H1 (cell line): Measurements from ENCODE around the gene ACAD9. TPM values are rescaled to one million over a fixed set of nuclear protein-coding genes. Genes with fewer than 3 reads are reported as not detected.
A peak's percentile ranks its signal among the peaks of the same experiment; 100 is the strongest.

ENCODE experiments used
- CTCF ChIA-PET: fragments of 300-600 bp; sonication (Branson Sonifier 250); formaldehyde crosslinking; loops from one replicate; lab custom pipeline; 2021; ENCODE audit not compliant: partially characterized antibody; lab: Charles Lee
- POLR2A ChIA-PET: fragments of 300-600 bp; sonication (Branson Sonifier 250); formaldehyde crosslinking; loops from one replicate; lab custom pipeline; 2021; ENCODE audit warnings: inconsistent platforms; ENCODE audit not compliant: partially characterized antibody; lab: Charles Lee
- DNase-seq, 2 experiments: peaks; one replicate each; pipeline versions ENCODE4 v3.0.0 to v3.0.0-alpha.2; 2010 to 2022; ENCODE audit warnings: low spot score in 2 of 2, low read depth in 1 of 2, mixed read lengths in 1 of 2
- FAIRE-seq: peaks from 2 replicates; lab custom pipeline; 2011; peaks lifted over from hg19 to GRCh38; lab: Jason Lieb, UNC
- H2AFZ ChIP-seq: 2 replicates; pipeline ENCODE4 v1.8.1; 2012; ENCODE audit warnings: low read length, inconsistent platforms
- H2AK5ac ChIP-seq: 2 replicates; pipeline ENCODE4 v1.6.1; 2013; ENCODE audit warnings: low read depth, low read length
- H2BK120ac ChIP-seq: replicated peaks from 2 replicates; pipeline ENCODE3; 2013; ENCODE audit warnings: low read depth, low read length, inconsistent platforms
- H2BK12ac ChIP-seq: 2 replicates; pipeline ENCODE4 v1.6.1; 2013; ENCODE audit warnings: low read depth, low read length
- H2BK15ac ChIP-seq: 2 replicates; pipeline ENCODE4 v1.6.1; 2013; ENCODE audit warnings: low read length
- H2BK20ac ChIP-seq: 2 replicates; pipeline ENCODE4 v1.6.1; 2013; ENCODE audit warnings: low read length
- H2BK5ac ChIP-seq: 2 replicates; pipeline ENCODE4 v1.6.1; 2013; ENCODE audit warnings: low read depth, low read length
- H3K14ac ChIP-seq: 2 replicates; pipeline ENCODE4 v1.6.1; 2013; ENCODE audit warnings: inconsistent platforms; ENCODE audit not compliant: insufficient read length
- H3K18ac ChIP-seq: 2 replicates; pipeline ENCODE4 v1.6.1; 2013; ENCODE audit warnings: low read length; ENCODE audit errors: extremely low read depth
- H3K23ac ChIP-seq: 2 replicates; pipeline ENCODE4 v1.6.1; 2013; ENCODE audit warnings: inconsistent platforms; ENCODE audit not compliant: insufficient read length
- H3K23me2 ChIP-seq: 2 replicates; pipeline ENCODE4 v1.6.1; 2013; ENCODE audit warnings: low read depth, low read length
- H3K27ac ChIP-seq: 2 replicates; pipeline ENCODE4 v1.6.1; 2011; ENCODE audit warnings: low read depth, low read length, inconsistent platforms
- H3K27me3 ChIP-seq, 4 experiments: replicated peaks in 1 of 4; 1 replicate in 1 of 4; 2 replicates in 3 of 4; pipeline versions ENCODE4 v1.6.1 to v1.8.1; 2011 to 2013; ENCODE audit warnings: low read length in 3 of 4, mild to moderate bottlenecking in 3 of 4, inconsistent platforms in 2 of 4, mixed read lengths in 2 of 4, moderate library complexity in 1 of 4; ENCODE audit not compliant: control insufficient read depth in 3 of 4, insufficient read depth in 3 of 4; ENCODE audit errors: extremely low read depth in 1 of 4
- H3K36me3 ChIP-seq, 4 experiments: 2 replicates each; pipeline versions ENCODE4 v1.6.1 to v1.8.1; 2011 to 2013; ENCODE audit warnings: mild to moderate bottlenecking in 4 of 4, low read length in 3 of 4, moderate library complexity in 2 of 4, control low read depth in 1 of 4, inconsistent platforms in 1 of 4; ENCODE audit not compliant: insufficient read depth in 4 of 4, control insufficient read depth in 2 of 4
- H3K4ac ChIP-seq: replicated peaks from 2 replicates; pipeline ENCODE3; 2013; ENCODE audit warnings: low read length, low read depth, mixed read lengths, inconsistent platforms; ENCODE audit not compliant: insufficient read length
- H3K4me1 ChIP-seq, 4 experiments: replicated peaks in 1 of 4; 1 replicate in 1 of 4; 2 replicates in 3 of 4; pipeline versions ENCODE4 v1.6.1 to v1.8.1; 2011 to 2013; ENCODE audit warnings: low read length in 3 of 4, inconsistent platforms in 2 of 4, mixed read lengths in 1 of 4; ENCODE audit not compliant: insufficient read depth in 4 of 4, control insufficient read depth in 3 of 4
- H3K4me2 ChIP-seq, 2 experiments: 2 replicates each; pipeline versions ENCODE4 v1.6.1 to v1.8.1; 2011 to 2013; ENCODE audit warnings: low read depth in 2 of 2, low read length in 2 of 2, control low read depth in 1 of 2, inconsistent platforms in 1 of 2, mild to moderate bottlenecking in 1 of 2; ENCODE audit not compliant: insufficient read depth in 1 of 2
- H3K4me3 ChIP-seq, 4 experiments: fragments of 200-600, 300-600 bp in 1 of 4; sonication (generic), shearing (Covaris generic), sonication (Bioruptor Twin) in 1 of 4; 2 replicates each; pipeline versions ENCODE4 v1.5.1 to v1.8.1; 2011 to 2016; ENCODE audit warnings: low read length in 4 of 4, low read depth in 3 of 4, control low read depth in 2 of 4, inconsistent platforms in 2 of 4, mild to moderate bottlenecking in 2 of 4, mixed read lengths in 1 of 4, moderate library complexity in 1 of 4; ENCODE audit not compliant: insufficient read depth in 2 of 4; ENCODE audit errors: extremely low read depth in 1 of 4
- H3K56ac ChIP-seq: replicated peaks from 2 replicates; pipeline ENCODE3; 2013; ENCODE audit warnings: low read depth, mild to moderate bottlenecking, mixed read lengths, low read length, inconsistent platforms; ENCODE audit not compliant: insufficient read length
- H3K79me1 ChIP-seq: 2 replicates; pipeline ENCODE4 v1.6.1; 2013; ENCODE audit warnings: low read depth, low read length, control low read depth
- H3K79me2 ChIP-seq, 2 experiments: 2 replicates each; pipeline versions ENCODE4 v1.6.1 to v1.8.1; 2012 to 2013; ENCODE audit warnings: low read length in 2 of 2, mild to moderate bottlenecking in 2 of 2, inconsistent platforms in 1 of 2; ENCODE audit not compliant: insufficient read depth in 2 of 2, control insufficient read depth in 1 of 2
- H3K9ac ChIP-seq, 4 experiments: replicated peaks in 1 of 4; 1 replicate in 1 of 4; 2 replicates in 3 of 4; pipeline versions ENCODE4 v1.6.1 to v1.8.1; 2011 to 2013; ENCODE audit warnings: low read depth in 3 of 4, low read length in 3 of 4, control low read depth in 2 of 4, mild to moderate bottlenecking in 2 of 4, moderate library complexity in 2 of 4, inconsistent platforms in 1 of 4; ENCODE audit errors: extremely low read depth in 1 of 4
- H3K9me3 ChIP-seq, 2 experiments: 2 replicates each; pipeline versions ENCODE4 v1.6.1 to v1.8.1; 2012 to 2013; ENCODE audit warnings: mild to moderate bottlenecking in 2 of 2, moderate library complexity in 2 of 2, control low read depth in 1 of 2, inconsistent platforms in 1 of 2, low read depth in 1 of 2, low read length in 1 of 2, mixed read lengths in 1 of 2; ENCODE audit not compliant: insufficient read depth in 2 of 2
- H4K20me1 ChIP-seq, 2 experiments: replicated peaks in 1 of 2; 2 replicates each; pipeline versions ENCODE3 to v1.8.1; 2011 to 2013; ENCODE audit warnings: inconsistent platforms in 2 of 2, low read length in 2 of 2, mild to moderate bottlenecking in 1 of 2; ENCODE audit not compliant: insufficient read depth in 2 of 2, control insufficient read depth in 1 of 2
- H4K5ac ChIP-seq: 2 replicates; pipeline ENCODE4 v1.6.1; 2013; ENCODE audit warnings: low read length, low read depth, mixed read lengths, inconsistent platforms; ENCODE audit not compliant: insufficient read length
- H4K8ac ChIP-seq: 2 replicates; pipeline ENCODE4 v1.8.0; 2013; ENCODE audit warnings: mild to moderate bottlenecking, moderate library complexity, low read length, inconsistent platforms; ENCODE audit not compliant: insufficient read depth; ENCODE audit errors: extremely low read depth
- H4K91ac ChIP-seq: replicated peaks from 2 replicates; pipeline ENCODE3; 2013; ENCODE audit warnings: low read length, mixed read lengths, inconsistent platforms; ENCODE audit not compliant: insufficient read length
- CHD2 ChIP-seq: IDR thresholded peaks from 2 replicates; pipeline ENCODE4 v1.6.1; 2012; ENCODE audit warnings: low read length, improper control_type of control experiment
- POLR2A ChIP-seq, 2 experiments: IDR thresholded peaks; 1 replicate in 1 of 2; 2 replicates in 1 of 2; pipeline ENCODE4 v1.6.1; 2011; ENCODE audit warnings: low read depth in 2 of 2, low read length in 2 of 2, mild to moderate bottlenecking in 2 of 2; ENCODE audit errors: control extremely low read depth in 1 of 2
- WGBS, 2 experiments: shearing (Covaris generic) in 1 of 2; methylation state at CpG; one replicate each; pipeline versions ENCODE4 v1.1.6 to v1.1.7; 2013 to 2015; ENCODE audit warnings: low lambda C conversion rate in 2 of 2, mixed read lengths in 2 of 2, inconsistent platforms in 1 of 2, low coverage in 1 of 2, missing lambda C conversion rate in 1 of 2; ENCODE audit not compliant: insufficient replicate concordance in 2 of 2, insufficient coverage in 1 of 2, insufficient read length in 1 of 2; ENCODE audit errors: extremely low coverage in 1 of 2, missing lambda C conversion rate in 1 of 2; 5-methylcytosine and 5-hydroxymethylcytosine counted together
- polyA plus RNA-seq, 7 experiments: library from polyadenylated mRNA; depleted of rRNA in 3 of 7; stranded (reverse) in 5 of 7; unstranded in 2 of 7; fragments of >200 nt in 5 of 7; fragments of 200-250 nt in 2 of 7; gene quantifications; 1 replicate in 5 of 7; 2 replicates in 1 of 7; 4 replicates in 1 of 7; pipeline versions ENCODE4 v1.2.1 to v1.2.3, GENCODE V29; 2011 to 2013; ENCODE audit warnings: missing spikeins in 2 of 7, mixed read lengths in 2 of 7
- total RNA-seq: library from RNA; stranded (reverse); fragmentation: NEBNext Ultra II Directional; extraction: Animal tissue kit (Norgen Biotek cat#: 25700); gene quantifications from 2 replicates; pipeline ENCODE4 v1.2.1, GENCODE V29; 2021

Gene ACAD9
- total and polyA plus RNA-seq, 2 of the 8 experiments (the other 6 are each of a cell fraction or from before 2014, with no cell fraction given): 27.5 to 28.9 TPM

DNA sequence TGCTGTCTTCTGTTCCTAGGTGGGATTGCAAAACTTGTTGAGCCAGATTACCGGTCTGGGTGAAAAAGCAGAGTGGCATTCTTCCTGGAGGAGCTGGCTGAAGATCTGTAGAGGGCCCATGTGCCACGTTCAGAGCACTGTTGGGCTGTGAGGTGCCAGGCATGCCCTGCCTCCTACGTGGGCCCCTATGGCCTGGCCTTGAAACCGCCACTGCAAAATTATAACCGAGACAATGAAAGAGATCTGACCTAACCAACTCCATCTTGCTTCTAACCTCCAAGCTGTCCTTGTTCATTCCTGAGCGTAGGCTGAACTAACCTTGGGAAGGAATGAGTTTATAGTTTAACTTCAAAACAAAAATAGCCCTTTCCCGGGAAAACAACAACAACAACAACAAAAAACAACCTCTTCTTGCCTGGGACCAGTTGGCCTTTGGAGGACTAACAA is 1.4 kb upstream of the ACAD9 start:
- Histone ChIP-seq H4K5ac (no peak overlapping the region), H3K23ac (no peak overlapping the region), H3K56ac (no peak overlapping the region), H3K27me3 (no peaks in the 10 kb centered on the region), H2BK120ac (no peak overlapping the region), H3K9me3 (no peaks in the 10 kb centered on the region), H3K9ac (peak overlapping the region in 3 of 4 experiments; percentile 14 to 91 (median 87); a peak in 2 of 7 replicates), H3K79me1 (peaks cover 16% of the 10 kb centered on the region), H4K8ac (no peak overlapping the region; the same call in 1 of the 2 replicates), H4K91ac (no peak overlapping the region), H3K18ac (no peak overlapping the region), H3K14ac (no peak overlapping the region), H3K4ac (no peak overlapping the region), H3K4me3 (peak overlapping the region; percentile 74 to 85 (median 83)), H2AFZ (no peak overlapping the region), H2BK5ac (no peak overlapping the region; the same call in 1 of the 2 replicates), H2BK12ac (no peak overlapping the region), H3K4me1 (peaks cover 0 to 6% (median 3%) of the 10 kb centered on the region in 4 experiments; a peak in 4 of 7 replicates), H3K23me2 (peaks cover 13% of the 10 kb centered on the region), H2BK15ac (no peak overlapping the region), H3K36me3 (peaks cover 0 to 4% (median 1%) of the 10 kb centered on the region in 4 experiments; a peak in 2 of 8 replicates), H3K27ac (no peak overlapping the region), H2BK20ac (no peak overlapping the region), H3K79me2 (peaks cover 8 to 45% of the 10 kb centered on the region in 2 experiments; a peak in 3 of 4 replicates), H3K4me2 (peak overlapping the region; percentile 79 to 99), H2AK5ac (no peak overlapping the region), H4K20me1 (peaks cover 0 to 3% of the 10 kb centered on the region in 2 experiments)
- FAIRE-seq (no peak), DNase-seq (no peak)
- ChIA-PET POLR2A (interaction anchor here (0.6 to 3.5 kb wide), 14 partner anchors 11 to 417 kb away, joined by 3 to 23 read pairs (median 5); no protein-coding TSS in a partner anchor), CTCF (interaction anchor here (0.7 to 5.8 kb wide), 8 partner anchors 13 to 370 kb away, joined by 3 to 42 read pairs (median 4); no protein-coding TSS in a partner anchor)
- 84% methylated on average over 7 of the region's 7 CpGs; no CpG with 5 or more reads in 1 of the 2 experiments for WGBS, 2 experiments
- peak in 1 of 2 experiments; percentile 57; a peak in 1 of 3 replicates for TF ChIP-seq POLR2A (IDR thresholded peaks at IDR 0.05; ENCODE audit: control extremely low read depth in 1 of 2, low read depth in 2 of 2, low read length in 2 of 2)
- TF ChIP-seq CHD2: no peak
